ENCODE data around the gene EIPR1.

Gene EIPR1

DNA sequence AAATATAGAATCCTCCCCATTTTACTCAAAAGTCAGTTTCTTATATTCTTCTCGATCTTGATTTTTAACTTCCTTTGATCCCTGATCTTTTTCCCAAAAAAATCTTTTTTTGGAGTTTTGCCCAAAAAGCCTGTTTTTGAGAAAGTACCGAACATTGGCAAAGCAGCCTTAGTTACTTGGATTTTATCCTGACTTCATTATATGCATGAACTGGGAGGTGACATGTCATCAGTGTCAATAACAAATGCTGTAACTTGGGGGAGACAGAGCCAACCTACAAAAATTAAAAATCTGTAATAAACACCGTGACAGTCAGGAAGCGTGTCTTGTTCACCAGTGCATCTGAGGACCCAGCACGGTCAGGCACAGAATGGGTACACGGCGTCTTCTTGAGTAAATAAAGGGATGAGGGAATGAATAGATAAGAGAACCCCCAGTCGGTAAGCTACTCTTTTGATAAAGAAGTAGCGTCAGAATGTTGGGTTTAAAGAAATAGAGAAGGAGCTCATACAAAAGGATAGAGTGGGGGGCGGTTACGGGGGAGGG is 26.8 kb upstream of the EIPR1 start (continued):
- TF ChIP-seq, protein P1, sequence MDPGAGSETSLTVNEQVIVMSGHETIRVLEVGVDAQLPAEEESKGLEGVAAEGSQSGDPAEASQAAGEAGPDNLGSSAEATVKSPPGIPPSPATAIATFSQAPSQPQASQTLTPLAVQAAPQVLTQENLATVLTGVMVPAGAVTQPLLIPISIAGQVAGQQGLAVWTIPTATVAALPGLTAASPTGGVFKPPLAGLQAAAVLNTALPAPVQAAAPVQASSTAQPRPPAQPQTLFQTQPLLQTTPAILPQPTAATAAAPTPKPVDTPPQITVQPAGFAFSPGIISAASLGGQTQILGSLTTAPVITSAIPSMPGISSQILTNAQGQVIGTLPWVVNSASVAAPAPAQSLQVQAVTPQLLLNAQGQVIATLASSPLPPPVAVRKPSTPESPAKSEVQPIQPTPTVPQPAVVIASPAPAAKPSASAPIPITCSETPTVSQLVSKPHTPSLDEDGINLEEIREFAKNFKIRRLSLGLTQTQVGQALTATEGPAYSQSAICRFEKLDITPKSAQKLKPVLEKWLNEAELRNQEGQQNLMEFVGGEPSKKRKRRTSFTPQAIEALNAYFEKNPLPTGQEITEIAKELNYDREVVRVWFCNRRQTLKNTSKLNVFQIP (CRISPR knock-in tag; IDR thresholded peaks at IDR 0.05; ENCODE audit: borderline replicate concordance, low read depth), result no peak
- TF ChIP-seq OSR1 (CRISPR knock-in tag; IDR thresholded peaks at IDR 0.05) (no peak), ZNF8 (CRISPR knock-in tag; IDR thresholded peaks at IDR 0.05) (no peak)

DNA sequence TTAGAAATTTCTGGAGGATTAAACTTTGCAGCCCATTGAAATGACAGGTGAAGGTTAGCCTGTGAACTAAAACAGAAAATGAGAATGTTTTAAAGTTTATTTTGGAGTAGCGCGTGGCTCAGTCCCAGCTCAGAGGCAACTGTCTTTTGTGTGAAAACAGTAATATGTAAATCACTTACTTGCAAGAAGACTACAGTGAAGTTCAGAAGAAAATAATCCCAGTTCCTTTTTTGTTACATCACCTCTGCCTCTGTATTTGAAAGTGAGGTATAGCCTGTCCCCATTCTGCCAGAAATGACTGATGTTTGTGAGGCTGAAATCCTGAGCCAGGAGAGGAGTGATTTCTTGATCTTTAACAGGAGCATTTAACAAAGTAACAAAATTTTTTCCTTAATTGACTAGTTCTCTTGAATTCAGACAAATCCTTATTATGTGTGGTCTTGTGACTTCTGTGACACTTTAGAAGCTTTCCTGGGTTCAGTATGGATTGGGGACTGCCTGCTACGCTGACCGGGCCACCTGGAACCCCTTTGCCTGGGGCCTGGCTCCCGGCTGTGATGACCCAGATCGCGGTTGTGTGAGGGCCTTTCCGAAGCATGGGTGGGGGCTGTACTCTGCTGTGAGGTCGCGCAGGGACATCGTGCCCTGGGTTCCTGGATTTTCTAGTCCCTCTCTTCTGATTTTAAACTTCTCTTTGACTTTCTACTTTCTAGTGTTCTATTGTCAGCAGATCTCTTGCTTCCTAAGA is 26.1 kb upstream of the EIPR1 start:
- no peak for ATAC-seq

DNA sequence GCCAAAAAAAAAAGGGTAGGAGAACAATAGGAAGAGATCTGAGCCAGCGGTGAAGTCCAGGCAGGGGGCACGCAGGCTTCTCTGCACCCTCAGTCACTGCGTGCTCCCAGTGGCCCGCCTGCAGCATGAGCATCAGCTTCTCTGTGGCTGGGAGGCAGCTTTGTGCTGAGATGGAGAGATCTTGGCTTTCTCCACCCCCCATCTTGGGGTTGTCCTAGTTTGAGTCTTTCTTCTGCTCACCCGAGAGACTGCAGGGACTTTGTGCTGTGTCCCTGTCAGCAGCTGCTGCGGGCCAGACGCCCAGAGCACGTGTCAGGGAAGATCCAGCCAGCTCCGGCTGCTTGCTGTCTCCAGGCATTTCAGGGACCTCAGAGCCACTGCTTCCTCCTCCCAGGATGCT is 22.2 kb upstream of the EIPR1 start:
- peak; percentile 43; the same call in 1 of the 3 replicates for ATAC-seq

More for the DNA sequence above, 26.1 kb upstream of the EIPR1 start:
- no peak for TF ChIP-seq ZNF70 (CRISPR knock-in tag; IDR thresholded peaks at IDR 0.05)
- no peak for TF ChIP-seq ISL1 (CRISPR knock-in tag; IDR thresholded peaks at IDR 0.05)
- no peak for TF ChIP-seq SNAI2 (CRISPR knock-in tag; IDR thresholded peaks at IDR 0.05)
- TF ChIP-seq, protein P2, sequence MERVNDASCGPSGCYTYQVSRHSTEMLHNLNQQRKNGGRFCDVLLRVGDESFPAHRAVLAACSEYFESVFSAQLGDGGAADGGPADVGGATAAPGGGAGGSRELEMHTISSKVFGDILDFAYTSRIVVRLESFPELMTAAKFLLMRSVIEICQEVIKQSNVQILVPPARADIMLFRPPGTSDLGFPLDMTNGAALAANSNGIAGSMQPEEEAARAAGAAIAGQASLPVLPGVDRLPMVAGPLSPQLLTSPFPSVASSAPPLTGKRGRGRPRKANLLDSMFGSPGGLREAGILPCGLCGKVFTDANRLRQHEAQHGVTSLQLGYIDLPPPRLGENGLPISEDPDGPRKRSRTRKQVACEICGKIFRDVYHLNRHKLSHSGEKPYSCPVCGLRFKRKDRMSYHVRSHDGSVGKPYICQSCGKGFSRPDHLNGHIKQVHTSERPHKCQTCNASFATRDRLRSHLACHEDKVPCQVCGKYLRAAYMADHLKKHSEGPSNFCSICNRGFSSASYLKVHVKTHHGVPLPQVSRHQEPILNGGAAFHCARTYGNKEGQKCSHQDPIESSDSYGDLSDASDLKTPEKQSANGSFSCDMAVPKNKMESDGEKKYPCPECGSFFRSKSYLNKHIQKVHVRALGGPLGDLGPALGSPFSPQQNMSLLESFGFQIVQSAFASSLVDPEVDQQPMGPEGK (CRISPR knock-in tag; IDR thresholded peaks at IDR 0.05; ENCODE audit: borderline replicate concordance), result no peak
- TF ChIP-seq, protein P3, sequence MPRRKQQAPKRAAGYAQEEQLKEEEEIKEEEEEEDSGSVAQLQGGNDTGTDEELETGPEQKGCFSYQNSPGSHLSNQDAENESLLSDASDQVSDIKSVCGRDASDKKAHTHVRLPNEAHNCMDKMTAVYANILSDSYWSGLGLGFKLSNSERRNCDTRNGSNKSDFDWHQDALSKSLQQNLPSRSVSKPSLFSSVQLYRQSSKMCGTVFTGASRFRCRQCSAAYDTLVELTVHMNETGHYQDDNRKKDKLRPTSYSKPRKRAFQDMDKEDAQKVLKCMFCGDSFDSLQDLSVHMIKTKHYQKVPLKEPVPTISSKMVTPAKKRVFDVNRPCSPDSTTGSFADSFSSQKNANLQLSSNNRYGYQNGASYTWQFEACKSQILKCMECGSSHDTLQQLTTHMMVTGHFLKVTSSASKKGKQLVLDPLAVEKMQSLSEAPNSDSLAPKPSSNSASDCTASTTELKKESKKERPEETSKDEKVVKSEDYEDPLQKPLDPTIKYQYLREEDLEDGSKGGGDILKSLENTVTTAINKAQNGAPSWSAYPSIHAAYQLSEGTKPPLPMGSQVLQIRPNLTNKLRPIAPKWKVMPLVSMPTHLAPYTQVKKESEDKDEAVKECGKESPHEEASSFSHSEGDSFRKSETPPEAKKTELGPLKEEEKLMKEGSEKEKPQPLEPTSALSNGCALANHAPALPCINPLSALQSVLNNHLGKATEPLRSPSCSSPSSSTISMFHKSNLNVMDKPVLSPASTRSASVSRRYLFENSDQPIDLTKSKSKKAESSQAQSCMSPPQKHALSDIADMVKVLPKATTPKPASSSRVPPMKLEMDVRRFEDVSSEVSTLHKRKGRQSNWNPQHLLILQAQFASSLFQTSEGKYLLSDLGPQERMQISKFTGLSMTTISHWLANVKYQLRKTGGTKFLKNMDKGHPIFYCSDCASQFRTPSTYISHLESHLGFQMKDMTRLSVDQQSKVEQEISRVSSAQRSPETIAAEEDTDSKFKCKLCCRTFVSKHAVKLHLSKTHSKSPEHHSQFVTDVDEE (CRISPR knock-in tag; IDR thresholded peaks at IDR 0.05), result no peak
- TF ChIP-seq, protein P4, sequence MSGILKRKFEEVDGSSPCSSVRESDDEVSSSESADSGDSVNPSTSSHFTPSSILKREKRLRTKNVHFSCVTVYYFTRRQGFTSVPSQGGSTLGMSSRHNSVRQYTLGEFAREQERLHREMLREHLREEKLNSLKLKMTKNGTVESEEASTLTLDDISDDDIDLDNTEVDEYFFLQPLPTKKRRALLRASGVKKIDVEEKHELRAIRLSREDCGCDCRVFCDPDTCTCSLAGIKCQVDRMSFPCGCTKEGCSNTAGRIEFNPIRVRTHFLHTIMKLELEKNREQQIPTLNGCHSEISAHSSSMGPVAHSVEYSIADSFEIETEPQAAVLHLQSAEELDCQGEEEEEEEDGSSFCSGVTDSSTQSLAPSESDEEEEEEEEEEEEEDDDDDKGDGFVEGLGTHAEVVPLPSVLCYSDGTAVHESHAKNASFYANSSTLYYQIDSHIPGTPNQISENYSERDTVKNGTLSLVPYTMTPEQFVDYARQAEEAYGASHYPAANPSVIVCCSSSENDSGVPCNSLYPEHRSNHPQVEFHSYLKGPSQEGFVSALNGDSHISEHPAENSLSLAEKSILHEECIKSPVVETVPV (CRISPR knock-in tag; IDR thresholded peaks at IDR 0.05), result no peak
- no peak for TF ChIP-seq ARNTL (CRISPR knock-in tag; IDR thresholded peaks at IDR 0.05; ENCODE audit: borderline replicate concordance, low read depth)
- TF ChIP-seq, protein P1 (CRISPR knock-in tag; IDR thresholded peaks at IDR 0.05; ENCODE audit: borderline replicate concordance, low read depth), result no peak
- TF ChIP-seq, protein P5, sequence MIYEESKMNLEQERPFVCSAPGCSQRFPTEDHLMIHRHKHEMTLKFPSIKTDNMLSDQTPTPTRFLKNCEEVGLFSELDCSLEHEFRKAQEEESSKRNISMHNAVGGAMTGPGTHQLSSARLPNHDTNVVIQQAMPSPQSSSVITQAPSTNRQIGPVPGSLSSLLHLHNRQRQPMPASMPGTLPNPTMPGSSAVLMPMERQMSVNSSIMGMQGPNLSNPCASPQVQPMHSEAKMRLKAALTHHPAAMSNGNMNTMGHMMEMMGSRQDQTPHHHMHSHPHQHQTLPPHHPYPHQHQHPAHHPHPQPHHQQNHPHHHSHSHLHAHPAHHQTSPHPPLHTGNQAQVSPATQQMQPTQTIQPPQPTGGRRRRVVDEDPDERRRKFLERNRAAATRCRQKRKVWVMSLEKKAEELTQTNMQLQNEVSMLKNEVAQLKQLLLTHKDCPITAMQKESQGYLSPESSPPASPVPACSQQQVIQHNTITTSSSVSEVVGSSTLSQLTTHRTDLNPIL (CRISPR knock-in tag; IDR thresholded peaks at IDR 0.05; ENCODE audit: low read depth), result no peak
- TF ChIP-seq TCF4 (CRISPR knock-in tag; IDR thresholded peaks at IDR 0.05; ENCODE audit: borderline replicate concordance), result no peak
- no peak for TF ChIP-seq PPARA (CRISPR knock-in tag; IDR thresholded peaks at IDR 0.05; ENCODE audit: borderline replicate concordance)
- no peak for TF ChIP-seq ZC3H10 (CRISPR knock-in tag; IDR thresholded peaks at IDR 0.05)
- TF ChIP-seq TOX (CRISPR knock-in tag; IDR thresholded peaks at IDR 0.05; ENCODE audit: borderline replicate concordance), result no peak
- TF ChIP-seq ZFP3 (CRISPR knock-in tag; IDR thresholded peaks at IDR 0.05), result no peak
- TF ChIP-seq ZNF8 (CRISPR knock-in tag; IDR thresholded peaks at IDR 0.05), result no peak
- TF ChIP-seq ESRRG (CRISPR knock-in tag; IDR thresholded peaks at IDR 0.05), result no peak
- TF ChIP-seq GLIS3 (CRISPR knock-in tag; IDR thresholded peaks at IDR 0.05), result no peak

More for the DNA sequence above, 22.2 kb upstream of the EIPR1 start:
- TF ChIP-seq RARB (CRISPR knock-in tag; IDR thresholded peaks at IDR 0.05), result no peak
- no peak for TF ChIP-seq ZNF565 (CRISPR knock-in tag; conservative IDR thresholded peaks at IDR 0.05; ENCODE audit: low read depth)
- no peak for TF ChIP-seq ESRRG (CRISPR knock-in tag; IDR thresholded peaks at IDR 0.05)
- no peak for TF ChIP-seq OSR1 (CRISPR knock-in tag; IDR thresholded peaks at IDR 0.05)
- no peak for TF ChIP-seq TCF4 (CRISPR knock-in tag; IDR thresholded peaks at IDR 0.05; ENCODE audit: borderline replicate concordance)
- no peak for TF ChIP-seq ARNTL (CRISPR knock-in tag; IDR thresholded peaks at IDR 0.05; ENCODE audit: borderline replicate concordance, low read depth)
- no peak for TF ChIP-seq GLIS3 (CRISPR knock-in tag; IDR thresholded peaks at IDR 0.05)
- TF ChIP-seq SNAI2 (CRISPR knock-in tag; IDR thresholded peaks at IDR 0.05), result no peak
- TF ChIP-seq ZNF70 (CRISPR knock-in tag; IDR thresholded peaks at IDR 0.05), result no peak
- no peak for TF ChIP-seq CSDC2 (CRISPR knock-in tag; IDR thresholded peaks at IDR 0.05)
- no peak for TF ChIP-seq ZNF8 (CRISPR knock-in tag; IDR thresholded peaks at IDR 0.05)
- TF ChIP-seq ZFP3 (CRISPR knock-in tag; IDR thresholded peaks at IDR 0.05), result no peak
- TF ChIP-seq PPARA (CRISPR knock-in tag; IDR thresholded peaks at IDR 0.05; ENCODE audit: borderline replicate concordance), result no peak
